HCT116 (cell line): Measurements from ENCODE around the gene PPP1R12C.

Experiments used
- CTCF ChIP-seq, 3 experiments: fragments of 200-600 bp in 1 of 3; sonication (generic) in 1 of 3; IDR thresholded peaks in 2 of 3; conservative IDR thresholded peaks in 1 of 3; 2 replicates each; pipeline ENCODE4 v1.5.1; 2012 to 2017; ENCODE audit warnings: low read depth in 2 of 3, low read length in 2 of 3, antibody characterized with exemption in 1 of 3, borderline replicate concordance in 1 of 3, control low read depth in 1 of 3, mild to moderate bottlenecking in 1 of 3, mixed read lengths in 1 of 3, mixed run types in 1 of 3, moderate library complexity in 1 of 3; ENCODE audit not compliant: insufficient read depth in 1 of 3
- POLR2A ChIP-seq: IDR thresholded peaks from 2 replicates; pipeline ENCODE4 v1.7.0; 2011; ENCODE audit warnings: borderline replicate concordance; ENCODE audit not compliant: insufficient read depth, insufficient read length; ENCODE audit errors: extremely low read depth
- RAD21 ChIP-seq: IDR thresholded peaks from 2 replicates; pipeline ENCODE4 v1.6.1; 2012; ENCODE audit warnings: low read depth, mild to moderate bottlenecking
- TF ChIP-seq, protein P1 (sequence below): IDR thresholded peaks from 2 replicates; pipeline ENCODE4 v1.6.1; 2012
- TF ChIP-seq, protein P2 (sequence below): IDR thresholded peaks from 2 replicates; pipeline ENCODE4 v1.6.1; 2012; ENCODE audit warnings: low read depth

DNA sequence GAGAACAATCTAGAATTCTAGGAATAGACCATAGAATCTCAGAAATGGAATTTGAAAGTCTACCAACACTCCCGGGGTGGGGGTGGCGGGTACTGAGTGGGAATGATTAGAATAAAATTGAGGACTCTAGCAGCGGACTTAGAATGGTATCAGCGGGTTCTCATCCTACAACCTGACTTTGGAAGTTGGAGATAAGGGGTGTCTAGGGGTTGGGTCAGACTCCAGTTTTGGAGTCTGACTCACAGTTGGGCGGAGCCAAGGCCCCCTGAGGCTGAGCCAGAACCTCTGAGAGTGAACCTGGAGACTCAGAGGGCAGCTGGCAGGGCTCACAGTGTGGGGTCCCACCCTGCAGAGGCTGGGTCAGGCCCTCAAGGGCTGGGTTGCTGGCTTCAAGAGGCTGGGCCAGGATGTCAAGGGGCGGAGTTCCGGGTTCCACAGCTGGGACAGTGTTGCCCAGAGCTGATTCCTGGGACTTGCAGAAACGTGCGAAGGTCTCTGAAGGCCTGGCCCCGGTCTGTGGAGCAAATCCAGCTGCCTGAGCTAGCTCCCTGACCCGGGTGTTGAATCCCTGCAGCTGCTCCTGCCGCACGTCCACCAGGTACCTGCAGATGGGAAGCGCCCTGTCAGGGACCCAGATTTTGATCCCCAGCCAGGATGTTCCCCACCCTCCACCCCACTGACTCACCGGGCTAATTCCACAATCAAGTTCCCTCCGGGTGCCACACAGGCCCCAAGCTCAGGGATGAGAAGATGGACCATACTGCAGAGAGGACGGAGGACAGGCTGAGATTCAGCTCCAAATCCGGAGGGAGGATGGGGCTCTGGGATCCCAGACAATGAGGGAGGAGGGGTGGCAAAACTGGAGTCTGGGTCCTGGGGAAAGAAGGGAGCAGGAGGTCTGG lies 41.7 kb upstream of the PPP1R12C start:
- no peak for TF ChIP-seq POLR2A
- TF ChIP-seq, protein P1, sequence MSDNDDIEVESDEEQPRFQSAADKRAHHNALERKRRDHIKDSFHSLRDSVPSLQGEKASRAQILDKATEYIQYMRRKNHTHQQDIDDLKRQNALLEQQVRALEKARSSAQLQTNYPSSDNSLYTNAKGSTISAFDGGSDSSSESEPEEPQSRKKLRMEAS: no peak
- TF ChIP-seq, protein P2, sequence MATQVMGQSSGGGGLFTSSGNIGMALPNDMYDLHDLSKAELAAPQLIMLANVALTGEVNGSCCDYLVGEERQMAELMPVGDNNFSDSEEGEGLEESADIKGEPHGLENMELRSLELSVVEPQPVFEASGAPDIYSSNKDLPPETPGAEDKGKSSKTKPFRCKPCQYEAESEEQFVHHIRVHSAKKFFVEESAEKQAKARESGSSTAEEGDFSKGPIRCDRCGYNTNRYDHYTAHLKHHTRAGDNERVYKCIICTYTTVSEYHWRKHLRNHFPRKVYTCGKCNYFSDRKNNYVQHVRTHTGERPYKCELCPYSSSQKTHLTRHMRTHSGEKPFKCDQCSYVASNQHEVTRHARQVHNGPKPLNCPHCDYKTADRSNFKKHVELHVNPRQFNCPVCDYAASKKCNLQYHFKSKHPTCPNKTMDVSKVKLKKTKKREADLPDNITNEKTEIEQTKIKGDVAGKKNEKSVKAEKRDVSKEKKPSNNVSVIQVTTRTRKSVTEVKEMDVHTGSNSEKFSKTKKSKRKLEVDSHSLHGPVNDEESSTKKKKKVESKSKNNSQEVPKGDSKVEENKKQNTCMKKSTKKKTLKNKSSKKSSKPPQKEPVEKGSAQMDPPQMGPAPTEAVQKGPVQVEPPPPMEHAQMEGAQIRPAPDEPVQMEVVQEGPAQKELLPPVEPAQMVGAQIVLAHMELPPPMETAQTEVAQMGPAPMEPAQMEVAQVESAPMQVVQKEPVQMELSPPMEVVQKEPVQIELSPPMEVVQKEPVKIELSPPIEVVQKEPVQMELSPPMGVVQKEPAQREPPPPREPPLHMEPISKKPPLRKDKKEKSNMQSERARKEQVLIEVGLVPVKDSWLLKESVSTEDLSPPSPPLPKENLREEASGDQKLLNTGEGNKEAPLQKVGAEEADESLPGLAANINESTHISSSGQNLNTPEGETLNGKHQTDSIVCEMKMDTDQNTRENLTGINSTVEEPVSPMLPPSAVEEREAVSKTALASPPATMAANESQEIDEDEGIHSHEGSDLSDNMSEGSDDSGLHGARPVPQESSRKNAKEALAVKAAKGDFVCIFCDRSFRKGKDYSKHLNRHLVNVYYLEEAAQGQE: no peak
- no peak for TF ChIP-seq CTCF (IDR thresholded peaks at IDR 0.05 in 2 of 3, conservative IDR thresholded peaks at IDR 0.05 in 1 of 3; ENCODE audit: borderline replicate concordance in 1 of 3, insufficient read depth in 1 of 3, low read depth in 2 of 3, low read length in 2 of 3)
- no peak for TF ChIP-seq RAD21
